ENCODE data around the gene LRFN2. TPM values are rescaled to one million over a fixed set of nuclear protein-coding genes. Genes with fewer than 3 reads are reported as not detected.

The LRFN2 gene
- total RNA-seq, 1 experiment from 2014 or later, result not detected

- BruUV-seq (replicated peaks), result no TSS peak
- intact Hi-C loops (cut with micrococcal nuclease; ENCODE audit: unreplicated experiment), result no loop called here
- TF ChIP-seq CTCF (IDR thresholded peaks at IDR 0.05; ENCODE audit: insufficient read depth in 1 of 2, low read depth in 1 of 2, low read length in 1 of 2, severe bottlenecking in 1 of 2, unreplicated experiment in 1 of 2), result no peak
- POLR2A ChIA-PET, result no interaction called here
- Mint-ChIP-seq H3K4me3 (ENCODE audit: unreplicated experiment) (no peak overlapping the region), H3K9me3 (ENCODE audit: unreplicated experiment) (no peaks in the 10 kb centered on the region), H3K27me3 (ENCODE audit: insufficient read depth, unreplicated experiment) (peaks cover 18% of the 10 kb centered on the region), H3K27ac (ENCODE audit: unreplicated experiment) (no peak overlapping the region), H3K36me3 (ENCODE audit: insufficient read depth, unreplicated experiment) (no peaks in the 10 kb centered on the region), H3K4me1 (ENCODE audit: low read depth, unreplicated experiment) (no peaks in the 10 kb centered on the region)
- Histone ChIP-seq H3K27me3 (replicated peaks; ENCODE audit: control insufficient read depth, insufficient read depth, low read length) (no peaks in the 10 kb centered on the region; the same call in none of the 2 replicates), H3K4me1 (no peaks in the 10 kb centered on the region), H3K9me3 (no peaks in the 10 kb centered on the region), H3K4me3 (ENCODE audit: low read depth, low read length) (no peak overlapping the region), H3K36me3 (ENCODE audit: control insufficient read depth, insufficient read depth, low read length) (no peaks in the 10 kb centered on the region)
- no peak for DNase-seq
- CTCF ChIA-PET, result no interaction called here
Observed at GRCh38 chr6:40558102-40558501, 29.1 kb downstream of the LRFN2 start.

GRCh38 chr6:40556881-40557280 is 30.3 kb downstream of the LRFN2 start:
- no peaks in the 10 kb centered on the region for H3K9me3 ChIP-seq
- ChIA-PET CTCF (no interaction called here), POLR2A (no interaction called here)
- Mint-ChIP-seq H3K4me1 (ENCODE audit: low read depth, unreplicated experiment) (no peaks in the 10 kb centered on the region), H3K4me3 (ENCODE audit: unreplicated experiment) (no peak overlapping the region), H3K9me3 (ENCODE audit: unreplicated experiment) (no peaks in the 10 kb centered on the region), H3K27me3 (ENCODE audit: insufficient read depth, unreplicated experiment) (peaks cover 21% of the 10 kb centered on the region), H3K36me3 (ENCODE audit: insufficient read depth, unreplicated experiment) (no peaks in the 10 kb centered on the region), H3K27ac (ENCODE audit: unreplicated experiment) (no peak overlapping the region)
- DNase-seq, result no peak
- no peaks in the 10 kb centered on the region for H3K36me3 ChIP-seq (ENCODE audit: control insufficient read depth, insufficient read depth, low read length)
- H3K4me1 ChIP-seq, result no peaks in the 10 kb centered on the region
- no TSS peak for BruUV-seq (replicated peaks)
- TF ChIP-seq CTCF (IDR thresholded peaks at IDR 0.05; ENCODE audit: insufficient read depth in 1 of 2, low read depth in 1 of 2, low read length in 1 of 2, severe bottlenecking in 1 of 2, unreplicated experiment in 1 of 2), result no peak
- intact Hi-C loops (cut with micrococcal nuclease; ENCODE audit: unreplicated experiment), result no loop called here
- no peaks in the 10 kb centered on the region; the same call in none of the 2 replicates for H3K27me3 ChIP-seq (replicated peaks; ENCODE audit: control insufficient read depth, insufficient read depth, low read length)
- no peak overlapping the region for H3K4me3 ChIP-seq (ENCODE audit: low read depth, low read length)

- no peaks in the 10 kb centered on the region for H3K36me3 ChIP-seq (ENCODE audit: control insufficient read depth, insufficient read depth, low read length)
- Mint-ChIP-seq H3K27me3 (ENCODE audit: insufficient read depth, unreplicated experiment) (peaks cover 20% of the 10 kb centered on the region), H3K4me1 (ENCODE audit: low read depth, unreplicated experiment) (no peaks in the 10 kb centered on the region), H3K9me3 (ENCODE audit: unreplicated experiment) (no peaks in the 10 kb centered on the region), H3K27ac (ENCODE audit: unreplicated experiment) (no peak overlapping the region), H3K36me3 (ENCODE audit: insufficient read depth, unreplicated experiment) (no peaks in the 10 kb centered on the region), H3K4me3 (ENCODE audit: unreplicated experiment) (no peak overlapping the region)
- H3K4me3 ChIP-seq (ENCODE audit: low read depth, low read length), result no peak overlapping the region
- no peak for DNase-seq
- H3K4me1 ChIP-seq, result no peaks in the 10 kb centered on the region
- intact Hi-C loops (cut with micrococcal nuclease; ENCODE audit: unreplicated experiment), result no loop called here
- BruUV-seq (replicated peaks), result no TSS peak
- H3K27me3 ChIP-seq (replicated peaks; ENCODE audit: control insufficient read depth, insufficient read depth, low read length), result no peaks in the 10 kb centered on the region; the same call in none of the 2 replicates
- H3K9me3 ChIP-seq, result no peaks in the 10 kb centered on the region
- POLR2A ChIA-PET, result no interaction called here
- CTCF ChIA-PET, result no interaction called here
- TF ChIP-seq CTCF (IDR thresholded peaks at IDR 0.05; ENCODE audit: insufficient read depth in 1 of 2, low read depth in 1 of 2, low read length in 1 of 2, severe bottlenecking in 1 of 2, unreplicated experiment in 1 of 2), result no peak
Observed at GRCh38 chr6:40556023-40556422, 31.1 kb downstream of the LRFN2 start.

Data from Caco-2 (cell line).